GM19463 (cell line): Measurements from ENCODE around the gene CTNNA1.
"Not testable (repeated sequence)": the region's sequence is repeated elsewhere in the genome, so short reads cannot be mapped to it uniquely, and the experiment has no call there.

ENCODE experiments used
- ATAC-seq: cut with Tn5 transposase; IDR thresholded peaks from one replicate; pipeline ENCODE4 v1.9.1; 2021; ENCODE audit warnings: mild to moderate bottlenecking, moderate library complexity; ENCODE audit not compliant: unreplicated experiment

CTNNA1 gene

DNA sequence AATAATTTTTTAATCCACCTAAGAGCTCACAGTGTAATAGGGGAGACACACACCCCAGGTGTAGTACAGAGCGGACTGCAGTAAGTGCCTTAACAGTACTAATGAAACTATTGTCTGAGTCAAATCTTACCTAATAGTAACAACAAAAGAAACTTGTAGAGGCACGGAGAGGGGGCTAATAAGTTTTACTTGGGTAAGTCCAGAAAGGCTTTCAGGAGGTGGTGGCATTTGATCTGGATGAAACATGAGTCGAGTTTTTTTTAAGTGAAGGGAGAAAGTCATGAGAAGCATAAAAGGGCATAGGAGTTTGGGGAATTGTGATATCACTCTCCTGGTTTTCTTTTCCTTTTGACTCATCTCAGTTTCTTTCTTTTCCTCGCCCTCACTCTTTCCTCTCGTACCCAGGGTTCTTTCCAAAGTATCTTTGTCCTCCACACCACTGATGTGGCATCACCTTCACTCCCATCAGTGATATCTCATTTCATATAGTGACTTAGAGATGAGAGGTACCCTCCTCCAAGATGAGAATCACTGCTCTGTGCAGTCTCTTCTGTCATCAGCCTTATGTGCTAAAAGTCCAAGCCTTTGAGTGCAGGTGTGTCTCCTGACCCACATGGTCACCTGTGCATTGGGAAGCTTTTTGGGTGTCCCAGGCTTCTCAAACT, 2.0 kb downstream of the CTNNA1 start:
- ATAC-seq = peak; percentile 52

GRCh38 chr5:138757061-138757776, 4.0 kb downstream of the CTNNA1 start:
- no peak for ATAC-seq

DNA sequence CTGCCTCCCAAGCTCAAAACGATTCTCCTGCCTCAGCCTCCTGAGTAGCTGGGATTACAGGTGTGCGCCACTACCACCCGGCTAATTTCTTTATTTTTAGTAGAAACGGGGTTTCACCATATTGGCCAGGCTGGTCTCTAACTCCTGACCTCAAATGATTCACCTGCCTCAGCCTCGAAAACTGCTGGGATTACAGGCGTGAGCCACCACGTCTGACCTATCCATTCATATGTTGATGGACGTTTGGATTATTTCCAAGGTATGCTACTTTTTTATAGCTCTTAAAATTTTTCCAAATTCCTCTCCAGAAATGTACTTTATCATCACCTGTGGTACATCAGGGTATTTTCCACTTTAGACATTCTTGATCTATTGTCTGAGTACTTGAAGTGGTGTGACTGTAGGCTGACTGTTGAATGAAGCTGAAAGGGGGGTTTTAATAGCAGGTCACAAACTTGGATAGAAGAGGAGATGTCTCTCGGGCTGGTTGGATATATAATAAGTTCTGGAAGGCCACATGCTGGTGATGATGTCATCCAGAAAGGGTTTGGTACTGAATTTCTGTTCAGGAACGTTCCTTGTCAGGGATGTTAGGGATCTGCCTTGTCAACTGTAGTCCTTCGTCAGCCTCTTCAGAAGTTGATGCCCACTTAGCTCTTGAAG, 7.4 kb downstream of the CTNNA1 start:
- no peak for ATAC-seq

DNA sequence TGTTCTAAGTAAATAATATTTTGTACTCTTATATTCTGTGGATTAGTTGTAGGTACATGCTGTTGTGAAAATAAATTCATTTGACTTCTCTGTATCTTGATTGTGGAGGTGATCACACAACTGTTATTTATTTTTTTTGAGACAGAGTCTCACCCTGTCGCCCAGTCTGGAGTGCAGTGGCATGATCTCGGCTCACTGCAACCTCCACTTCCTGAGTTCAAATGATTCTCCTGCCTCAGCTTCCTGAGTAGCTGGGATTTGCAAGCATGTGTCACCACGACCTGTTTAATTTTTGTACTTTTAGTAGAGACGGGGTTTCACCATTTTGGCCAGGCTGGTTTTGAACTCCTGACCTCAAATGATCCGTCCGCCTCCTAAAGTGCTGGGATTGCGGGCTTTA, 7.9 kb downstream of the CTNNA1 start:
- not testable (repeated sequence) for ATAC-seq

DNA sequence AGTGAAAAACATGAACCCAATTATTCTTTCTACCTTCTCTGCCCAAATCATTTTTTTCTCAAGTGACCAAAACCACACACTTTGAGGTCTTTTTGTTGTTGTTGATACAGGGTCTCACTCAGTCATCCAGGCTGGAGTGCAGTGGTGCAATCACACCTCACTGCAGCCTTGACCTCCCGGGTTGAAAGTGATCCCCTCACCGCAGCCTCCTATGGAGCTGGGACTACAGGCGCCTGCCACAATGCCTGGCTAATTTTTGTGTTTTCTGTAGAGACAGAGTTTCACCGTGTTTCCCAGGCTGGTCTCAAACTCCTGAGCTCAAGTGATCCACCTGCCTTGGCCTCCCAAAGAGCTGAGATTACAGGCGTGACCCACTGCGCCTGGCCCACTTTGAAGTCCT, 8.4 kb downstream of the CTNNA1 start:
- ATAC-seq = not testable (repeated sequence)

GRCh38 chr5:138762110-138762509, 8.9 kb downstream of the CTNNA1 start:
- no peak for ATAC-seq

GRCh38 chr5:138763037-138763778, 10.0 kb downstream of the CTNNA1 start:
- ATAC-seq = no peak

- no peak for ATAC-seq
These were observed 17.1 kb downstream of the CTNNA1 start for GRCh38 chr5:138770291-138770690.

GRCh38 chr5:138770977-138771376, 17.8 kb downstream of the CTNNA1 start:
- no peak for ATAC-seq

DNA sequence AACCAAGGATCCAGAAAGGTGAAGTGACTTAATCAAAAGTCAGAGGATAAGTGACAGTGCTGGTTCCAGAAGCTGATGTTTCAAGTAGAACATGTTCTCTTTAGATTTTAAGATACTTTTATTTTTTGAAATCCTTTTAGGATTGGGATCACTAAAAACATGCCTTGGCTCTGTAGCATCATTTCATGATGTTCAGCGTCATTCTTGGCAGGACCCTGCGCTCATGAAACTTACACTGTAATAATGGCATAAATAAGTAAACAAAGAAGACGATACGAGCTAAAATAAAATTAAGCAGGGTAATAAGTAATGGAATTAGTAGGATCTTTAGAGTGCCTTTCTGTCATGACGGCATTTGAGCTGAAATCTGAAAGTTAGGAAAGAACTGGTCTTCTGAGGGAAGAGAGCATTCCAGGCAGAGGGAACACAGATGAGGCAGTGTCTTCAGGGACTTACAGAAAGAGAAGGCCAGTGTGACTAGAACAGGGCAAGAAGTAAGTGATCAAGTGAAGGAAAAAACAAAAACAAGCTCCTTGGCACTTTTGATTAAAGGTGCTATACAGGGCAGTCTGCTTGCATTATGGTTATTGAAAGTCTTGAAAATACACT, 19.9 kb downstream of the CTNNA1 start:
- no peak for ATAC-seq

GRCh38 chr5:138773624-138774023, 20.4 kb downstream of the CTNNA1 start:
- ATAC-seq = not testable (repeated sequence)

GRCh38 chr5:138775034-138775433, 21.8 kb downstream of the CTNNA1 start:
- no peak for ATAC-seq

GRCh38 chr5:138778234-138778633, 25.0 kb downstream of the CTNNA1 start:
- no peak for ATAC-seq

GRCh38 chr5:138783976-138784375, 30.8 kb downstream of the CTNNA1 start:
- ATAC-seq = no peak

DNA sequence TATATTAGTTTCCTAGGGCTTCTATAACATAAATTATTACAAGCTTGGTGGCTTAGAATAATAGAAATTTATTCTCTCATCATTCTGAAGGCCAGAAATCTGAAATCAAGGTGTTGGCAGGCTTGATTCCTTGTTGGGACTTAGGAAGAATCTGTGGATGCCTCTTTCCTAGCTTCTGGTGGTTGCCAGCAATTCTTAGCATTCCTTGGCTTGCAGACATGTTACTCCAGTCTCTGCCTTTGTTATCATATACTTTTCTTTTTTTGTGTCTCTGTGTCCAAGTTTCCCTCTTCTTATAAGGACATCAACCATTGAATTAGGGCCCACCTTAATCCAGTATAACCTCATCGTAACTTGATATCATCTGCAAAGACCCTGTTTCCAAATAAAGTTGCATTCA, 31.4 kb downstream of the CTNNA1 start:
- no peak for ATAC-seq

GRCh38 chr5:138789771-138790242, 36.6 kb downstream of the CTNNA1 start:
- ATAC-seq = no peak

- ATAC-seq = no peak
These were observed 37.5 kb downstream of the CTNNA1 start for GRCh38 chr5:138790684-138791083.

- ATAC-seq = no peak
These were observed 39.1 kb downstream of the CTNNA1 start for GRCh38 chr5:138792195-138792790.

DNA sequence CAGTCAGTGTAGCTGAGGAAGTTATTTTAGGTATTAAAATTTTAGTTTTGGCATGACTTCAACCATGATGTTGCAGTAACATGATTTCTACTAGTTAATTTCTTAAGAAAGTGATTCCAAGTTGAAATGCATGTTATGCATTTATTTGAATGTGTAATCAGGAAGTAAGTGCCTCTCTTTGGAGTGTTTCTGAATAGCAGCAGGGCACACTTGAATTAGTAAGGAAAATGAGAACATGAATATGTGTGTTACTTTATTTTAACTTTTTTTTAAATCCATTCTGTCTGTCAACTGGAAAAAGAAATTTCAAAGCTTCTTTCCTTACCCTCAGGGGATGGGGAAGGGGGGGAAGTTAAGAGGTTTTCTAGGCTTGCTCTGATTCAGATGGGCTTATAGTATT, 40.4 kb downstream of the CTNNA1 start:
- no peak for ATAC-seq

DNA sequence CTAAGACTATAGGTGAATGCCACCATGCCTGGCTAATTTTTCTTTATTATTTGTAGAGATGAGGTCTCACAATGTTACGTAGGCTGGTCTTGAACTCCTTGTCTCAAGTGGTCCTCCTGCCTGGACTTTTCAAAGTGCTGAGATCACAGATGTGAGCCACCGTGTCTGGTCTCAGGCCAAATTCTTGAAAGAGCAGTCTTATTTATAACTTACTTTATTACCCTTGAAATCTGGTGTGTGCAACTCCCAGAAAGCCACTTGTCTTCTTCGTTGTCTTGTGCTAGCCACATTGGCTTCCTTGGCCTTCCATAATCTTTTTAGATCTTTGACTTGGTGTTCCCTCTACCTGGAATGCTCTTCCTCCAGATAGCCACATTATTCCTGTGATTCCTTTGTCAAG, 50.1 kb downstream of the CTNNA1 start:
- no peak for ATAC-seq
